T-helper 1 cell (primary cell): Measurements from ENCODE around the gene ATP1A4.
A peak's percentile ranks its signal among the peaks of the same experiment; 100 is the strongest.

Source experiments
- DNase-seq, 5 donors: peaks; one replicate each; pipeline ENCODE4 v3.0.0-alpha.2; 2012 to 2020

The ATP1A4 gene

GRCh38 chr1:160148121-160148520, 3.3 kb upstream of the ATP1A4 start:
- DNase-seq: no peak

- no peak for DNase-seq
Observed at GRCh38 chr1:160149233-160149632, 2.2 kb upstream of the ATP1A4 start.

GRCh38 chr1:160149716-160150115, 1.7 kb upstream of the ATP1A4 start:
- DNase-seq: no peak

GRCh38 chr1:160154790-160155189, 3.4 kb downstream of the ATP1A4 start:
- DNase-seq: no peak

GRCh38 chr1:160156361-160156760, 5.0 kb downstream of the ATP1A4 start:
- DNase-seq: no peak

GRCh38 chr1:160157174-160157573, 5.8 kb downstream of the ATP1A4 start:
- DNase-seq: no peak

- DNase-seq: no peak
Observed at GRCh38 chr1:160158031-160158430, 6.6 kb downstream of the ATP1A4 start.

GRCh38 chr1:160158534-160158933, 7.1 kb downstream of the ATP1A4 start:
- DNase-seq: no peak

- no peak for DNase-seq
Observed at GRCh38 chr1:160159846-160160245, 8.4 kb downstream of the ATP1A4 start.

GRCh38 chr1:160161965-160162705, 10.7 kb downstream of the ATP1A4 start:
- peak in 1 of 5 donors; percentile 27 for DNase-seq

- DNase-seq: no peak
Observed at GRCh38 chr1:160162931-160163330, 11.5 kb downstream of the ATP1A4 start.

GRCh38 chr1:160163615-160164014, 12.2 kb downstream of the ATP1A4 start:
- DNase-seq: no peak

GRCh38 chr1:160164121-160164520, 12.7 kb downstream of the ATP1A4 start:
- DNase-seq: no peak

- DNase-seq: no peak
Observed at GRCh38 chr1:160166166-160166868, 14.9 kb downstream of the ATP1A4 start.

- no peak for DNase-seq
Observed at GRCh38 chr1:160167056-160167455, 15.7 kb downstream of the ATP1A4 start.

GRCh38 chr1:160167580-160167979, 16.2 kb downstream of the ATP1A4 start:
- no peak for DNase-seq

- no peak for DNase-seq
Observed at GRCh38 chr1:160168016-160168415, 16.6 kb downstream of the ATP1A4 start.

- DNase-seq: no peak
Observed at GRCh38 chr1:160168609-160169369, 17.4 kb downstream of the ATP1A4 start.

GRCh38 chr1:160169553-160170399, 18.4 kb downstream of the ATP1A4 start:
- peak in 1 of 5 donors; percentile 20 for DNase-seq

- DNase-seq: no peak
Observed at GRCh38 chr1:160171354-160171753, 20.0 kb downstream of the ATP1A4 start.

- DNase-seq: no peak
Observed at GRCh38 chr1:160171980-160172379, 20.6 kb downstream of the ATP1A4 start.

GRCh38 chr1:160177231-160177630, 25.8 kb downstream of the ATP1A4 start:
- no peak for DNase-seq

GRCh38 chr1:160177667-160178066, 26.3 kb downstream of the ATP1A4 start:
- DNase-seq: no peak
